B cell (primary cell): ENCODE data around the gene CEBPB. TPM values are rescaled to one million over a fixed set of nuclear protein-coding genes. Genes with fewer than 3 reads are reported as not detected.

Experiments
- ATAC-seq: fragments of 200-7000 bp; cut with Tn5 transposase; one replicate; pipeline ENCODE4 v1.10.0; 2021; ENCODE audit warnings: low read depth, mild to moderate bottlenecking, moderate number of reproducible peaks, moderate library complexity
- CTCF ChIA-PET: fragments of 350-600 bp; sonication (Branson Sonifier 250); formaldehyde crosslinking; loops from one replicate; lab custom pipeline; 2021; ENCODE audit warnings: antibody characterized with exemption, inconsistent platforms; lab: Charles Lee
- POLR2A ChIA-PET: fragments of 350-600 bp; sonication (Branson Sonifier 250); formaldehyde crosslinking; loops from one replicate; lab custom pipeline; 2021; ENCODE audit warnings: antibody characterized with exemption; lab: Charles Lee
- DNase-seq: peaks from one replicate; pipeline ENCODE4 v3.0.0; 2013
- H2AFZ ChIP-seq: 2 replicates; pipeline ENCODE4 v1.6.1; 2012; ENCODE audit warnings: mild to moderate bottlenecking, low read depth, low read length; ENCODE audit not compliant: insufficient read depth, poor library complexity, severe bottlenecking
- H3K27ac ChIP-seq, 2 donors: 1 replicate in 1 of 2; 2 replicates in 1 of 2; pipeline ENCODE4 v1.5.1; 2012 to 2013; ENCODE audit warnings: low read length in 2 of 2, mild to moderate bottlenecking in 2 of 2, moderate library complexity in 1 of 2
- H3K27me3 ChIP-seq, 4 experiments: fragments of 200-600 bp in 1 of 4; sonication (generic) in 1 of 4; replicated peaks in 1 of 4; 1 replicate in 2 of 4; 2 replicates in 2 of 4; pipeline versions ENCODE4 v1.6.1 to v1.7.0; 2013 to 2016; ENCODE audit warnings: low read length in 3 of 4, mild to moderate bottlenecking in 2 of 4, mixed read lengths in 1 of 4, moderate library complexity in 1 of 4; ENCODE audit not compliant: insufficient read depth in 4 of 4, control insufficient read depth in 3 of 4; ENCODE audit errors: control extremely low read depth in 1 of 4
- H3K36me3 ChIP-seq, 2 experiments: replicated peaks in 1 of 2; 1 replicate in 1 of 2; 2 replicates in 1 of 2; pipeline versions ENCODE4 v1.6.1 to v1.7.1; 2013; ENCODE audit warnings: low read length in 1 of 2; ENCODE audit not compliant: insufficient read depth in 2 of 2, control insufficient read depth in 1 of 2; ENCODE audit errors: control extremely low read depth in 1 of 2, extremely low read depth in 1 of 2
- H3K4me1 ChIP-seq, 2 donors: fragments of 200-600 bp in 1 of 2; sonication (generic) in 1 of 2; 1 replicate in 1 of 2; 2 replicates in 1 of 2; pipeline versions ENCODE4 v1.5.1 to v1.6.1; 2013 to 2017; ENCODE audit warnings: low read length in 2 of 2; ENCODE audit not compliant: control insufficient read depth in 2 of 2, insufficient read depth in 2 of 2
- H3K4me2 ChIP-seq: replicated peaks from 2 replicates; pipeline ENCODE3; 2012; ENCODE audit warnings: mild to moderate bottlenecking, low read depth, low read length; ENCODE audit not compliant: poor library complexity, severe bottlenecking
- H3K4me3 ChIP-seq, 5 experiments: fragments of 200-600 bp in 1 of 5; sonication (generic) in 1 of 5; 1 replicate in 3 of 5; 2 replicates in 2 of 5; pipeline versions ENCODE4 v1.5.1 to v1.7.0; 2011 to 2016; ENCODE audit warnings: low read length in 4 of 5, mild to moderate bottlenecking in 4 of 5, low read depth in 2 of 5, control low read depth in 1 of 5, moderate library complexity in 1 of 5; ENCODE audit not compliant: insufficient read depth in 1 of 5; ENCODE audit errors: control extremely low read depth in 1 of 5, extremely low read depth in 1 of 5
- H3K79me2 ChIP-seq: fragments of 200-600 bp; sonication (generic); one replicate; pipeline ENCODE4 v1.6.0; 2016; ENCODE audit warnings: low read length; ENCODE audit not compliant: control insufficient read depth, insufficient read depth
- H3K9ac ChIP-seq: fragments of 200-600 bp; sonication (generic); 2 replicates; pipeline ENCODE4 v1.6.1; 2017; ENCODE audit warnings: mild to moderate bottlenecking, low read length, moderate library complexity
- H3K9me3 ChIP-seq, 3 donors: one replicate each; pipeline versions ENCODE4 v1.6.1 to v1.7.1; 2013; ENCODE audit warnings: low read length in 2 of 3; ENCODE audit not compliant: control insufficient read depth in 2 of 3, insufficient read depth in 1 of 3; ENCODE audit errors: control extremely low read depth in 1 of 3
- H4K20me1 ChIP-seq: 2 replicates; pipeline ENCODE4 v1.6.0; 2012; ENCODE audit warnings: mild to moderate bottlenecking, low read length; ENCODE audit not compliant: insufficient read depth, control insufficient read depth, poor library complexity, severe bottlenecking
- H3K27ac Mint-ChIP-seq: one replicate; pipeline ENCODE4 v1.8.0; 2021; ENCODE audit warnings: mixed read lengths
- H3K27me3 Mint-ChIP-seq: one replicate; pipeline ENCODE4 v1.8.0; 2021; ENCODE audit warnings: mixed read lengths
- H3K4me1 Mint-ChIP-seq: one replicate; pipeline ENCODE4 v1.8.0; 2021; ENCODE audit warnings: mixed read lengths
- H3K4me3 Mint-ChIP-seq: one replicate; pipeline ENCODE4 v1.8.0; 2021; ENCODE audit warnings: mixed read lengths
- H3K9me3 Mint-ChIP-seq: one replicate; pipeline ENCODE4 v1.8.0; 2022; ENCODE audit warnings: mixed read lengths; ENCODE audit not compliant: insufficient read depth
- EZH2 ChIP-seq: IDR thresholded peaks from 2 replicates; pipeline ENCODE4 v1.6.1; 2012; ENCODE audit warnings: borderline replicate concordance, low read depth, mild to moderate bottlenecking, moderate library complexity, low read length; ENCODE audit not compliant: insufficient read depth, poor library complexity, severe bottlenecking
- WGBS: methylation state at CpG from one replicate; pipeline ENCODE4 v1.1.5; 2013; ENCODE audit warnings: missing lambda C conversion rate; ENCODE audit not compliant: insufficient coverage; 5-methylcytosine and 5-hydroxymethylcytosine counted together
- intact Hi-C: fragments of 100-400 bp; cut with micrococcal nuclease; formaldehyde crosslinking; loops from one replicate; pipeline ENCODE4 v1.10.0; 2022
- polyA plus RNA-seq: library from polyadenylated mRNA; depleted of rRNA; stranded (reverse); fragments of >200 nt; gene quantifications from 2 replicates; pipeline ENCODE4 v1.2.3, GENCODE V29; 2012
- total RNA-seq, 2 donors: library from RNA; stranded (reverse); fragments of 120-200 nt in 1 of 2; gene quantifications; 1 replicate in 1 of 2; 2 replicates in 1 of 2; pipeline versions ENCODE4 v1.2.3 to v1.2.4, GENCODE V29; 2013 to 2022
- TF ChIP-seq, protein P1 (sequence below): fragments of 200-600 bp; IDR thresholded peaks from one replicate; pipeline ENCODE4 v1.8.0; 2022; ENCODE audit warnings: antibody characterized with exemption, mild to moderate bottlenecking

Gene CEBPB
- total and polyA plus RNA-seq, 2 donors (not counting 1 experiment from before 2014, with no cell fraction given), result 25.8 to 28.7 TPM

DNA sequence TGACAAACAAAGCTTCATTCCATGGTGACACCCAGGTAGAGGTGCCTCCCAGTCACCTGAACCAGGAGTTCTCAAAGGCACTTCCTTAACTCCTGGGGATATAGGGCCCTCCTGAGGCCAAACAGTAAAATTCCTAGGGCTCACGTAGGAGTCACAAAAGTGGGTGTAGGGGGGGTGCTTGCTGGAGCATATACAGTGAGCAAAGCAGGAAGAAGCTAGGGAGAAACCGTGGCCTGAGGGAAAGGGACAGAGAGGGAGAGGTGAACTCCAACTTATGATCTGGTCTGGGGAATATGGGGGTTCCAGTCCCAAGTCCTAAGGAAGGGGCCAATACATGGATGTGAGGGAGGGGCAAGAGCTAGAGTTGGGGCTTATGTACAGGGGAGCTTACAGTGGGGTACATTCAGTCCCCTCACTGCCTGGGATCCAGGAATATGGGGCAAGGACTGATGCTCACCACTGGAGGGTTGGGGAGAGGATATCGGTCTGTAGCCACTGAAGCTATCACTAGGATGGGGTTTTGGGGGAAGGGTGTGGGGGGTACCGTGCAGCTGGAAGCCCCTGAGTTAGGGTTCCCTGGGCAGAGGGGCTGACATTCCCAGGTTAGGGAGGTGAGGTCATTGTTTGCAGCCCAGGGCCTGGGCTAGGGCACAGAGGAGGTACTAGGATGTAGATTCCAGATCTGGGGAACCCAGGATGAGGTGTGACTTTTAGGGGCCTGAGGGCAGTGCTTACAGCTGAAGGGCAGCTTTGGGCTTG lies 38.1 kb upstream of the CEBPB start:
- ATAC-seq, result no peak
- Histone ChIP-seq H3K9ac (peak overlapping the region; percentile 85), H3K9me3 (no peaks in the 10 kb centered on the region), H3K36me3 (peaks cover 0 to 10% of the 10 kb centered on the region in 2 experiments), H3K27me3 (no peaks in the 10 kb centered on the region), H3K4me2 (peak overlapping the region; percentile 90), H3K4me3 (peak overlapping the region; percentile 71 to 96 (median 87)), H3K79me2 (peaks cover 46% of the 10 kb centered on the region), H3K27ac (peak overlapping the region; percentile 59 to 85), H4K20me1 (peaks cover 11% of the 10 kb centered on the region), H2AFZ (peak overlapping the region; percentile 76), H3K4me1 (peaks cover 18 to 25% of the 10 kb centered on the region in 2 donors)
- intact Hi-C loops, result loop anchor here (1.0 kb wide), 2 partner anchors 14 to 39 kb away; partner anchors contain the start of gene UBE2V1
- CTCF ChIA-PET, result interaction anchor here (0.7 to 6.8 kb wide), 9 partner anchors 9 to 312 kb away, joined by 3 to 40 read pairs (median 7); partner anchors contain the start of gene UBE2V1
- Mint-ChIP-seq H3K27ac (peak overlapping the region; percentile 86), H3K4me1 (peaks cover 45% of the 10 kb centered on the region), H3K4me3 (peak overlapping the region; percentile 77), H3K27me3 (no peaks in the 10 kb centered on the region), H3K9me3 (no peaks in the 10 kb centered on the region)
- no peak for DNase-seq
- 43% methylated on average over 4 of the region's 4 CpGs for WGBS
- no peak for TF ChIP-seq EZH2
- TF ChIP-seq, protein P1, sequence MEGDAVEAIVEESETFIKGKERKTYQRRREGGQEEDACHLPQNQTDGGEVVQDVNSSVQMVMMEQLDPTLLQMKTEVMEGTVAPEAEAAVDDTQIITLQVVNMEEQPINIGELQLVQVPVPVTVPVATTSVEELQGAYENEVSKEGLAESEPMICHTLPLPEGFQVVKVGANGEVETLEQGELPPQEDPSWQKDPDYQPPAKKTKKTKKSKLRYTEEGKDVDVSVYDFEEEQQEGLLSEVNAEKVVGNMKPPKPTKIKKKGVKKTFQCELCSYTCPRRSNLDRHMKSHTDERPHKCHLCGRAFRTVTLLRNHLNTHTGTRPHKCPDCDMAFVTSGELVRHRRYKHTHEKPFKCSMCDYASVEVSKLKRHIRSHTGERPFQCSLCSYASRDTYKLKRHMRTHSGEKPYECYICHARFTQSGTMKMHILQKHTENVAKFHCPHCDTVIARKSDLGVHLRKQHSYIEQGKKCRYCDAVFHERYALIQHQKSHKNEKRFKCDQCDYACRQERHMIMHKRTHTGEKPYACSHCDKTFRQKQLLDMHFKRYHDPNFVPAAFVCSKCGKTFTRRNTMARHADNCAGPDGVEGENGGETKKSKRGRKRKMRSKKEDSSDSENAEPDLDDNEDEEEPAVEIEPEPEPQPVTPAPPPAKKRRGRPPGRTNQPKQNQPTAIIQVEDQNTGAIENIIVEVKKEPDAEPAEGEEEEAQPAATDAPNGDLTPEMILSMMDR, result no peak
- POLR2A ChIA-PET, result interaction anchor here (1.2 to 2.3 kb wide), 3 partner anchors 17 to 217 kb away, joined by 3 to 10 read pairs (median 4); partner anchors contain the start of gene RNF114
